PC-3 (cell line): Measurements from ENCODE around the gene KRT15. TPM values are rescaled to one million over a fixed set of nuclear protein-coding genes. Genes with fewer than 3 reads are reported as not detected.
A peak's percentile ranks its signal among the peaks of the same experiment; 100 is the strongest.

ENCODE experiments used
- ATAC-seq: fragments of 200-7000 bp; cut with Tn5 transposase; 2 replicates; pipeline ENCODE4 v1.9.1; 2020; ENCODE audit warnings: mild to moderate bottlenecking, moderate library complexity
- BruUV-seq: library from RNA; stranded (reverse); fragments of 400-500 nt; replicated peaks from 2 replicates; lab custom pipeline; 2021; lab: Mats Ljungman, UMichigan
- CTCF ChIA-PET: fragments of 300-600 bp; sonication (Branson Sonifier 250); formaldehyde crosslinking; loops from one replicate; lab custom pipeline; 2022; ENCODE audit warnings: antibody characterized with exemption; lab: Charles Lee
- POLR2A ChIA-PET: fragments of 300-600 bp; sonication (Branson Sonifier 250); formaldehyde crosslinking; loops from one replicate; lab custom pipeline; 2022; ENCODE audit warnings: antibody characterized with exemption; ENCODE audit not compliant: unreplicated experiment; lab: Charles Lee
- DNase-seq: peaks from one replicate; pipeline ENCODE4 v3.0.0-alpha.2; 2015
- H2AFZ ChIP-seq: fragments of 300-600 bp; sonication (generic); 2 replicates; pipeline ENCODE4 v1.6.0; 2016; ENCODE audit warnings: antibody characterized with exemption, low read length
- H3F3A ChIP-seq: fragments of 300-600 bp; sonication (generic); one replicate; pipeline ENCODE4 v1.6.0; 2017; ENCODE audit warnings: antibody characterized with exemption, low read length, control low read depth, mild to moderate bottlenecking; ENCODE audit not compliant: unreplicated experiment
- H3K27ac ChIP-seq: fragments of 300-600 bp; sonication (generic); 2 replicates; pipeline ENCODE4 v1.5.1; 2016; ENCODE audit warnings: mild to moderate bottlenecking, low read length
- H3K27me3 ChIP-seq: fragments of 300-600 bp; sonication (generic); 2 replicates; pipeline ENCODE4 v1.6.1; 2016; ENCODE audit warnings: low read length, mixed read lengths
- H3K36me3 ChIP-seq: fragments of 300-600 bp; sonication (generic); 2 replicates; pipeline ENCODE4 v1.6.1; 2016; ENCODE audit warnings: low read depth, mixed run types, low read length, mixed read lengths
- H3K4me1 ChIP-seq: fragments of 300-600 bp; sonication (generic); 2 replicates; pipeline ENCODE4 v1.5.1; 2016; ENCODE audit warnings: low read length; ENCODE audit not compliant: insufficient read depth
- H3K4me2 ChIP-seq: fragments of 300-600 bp; sonication (generic); 2 replicates; pipeline ENCODE4 v1.6.0; 2016; ENCODE audit warnings: low read length
- H3K4me3 ChIP-seq: fragments of 300-600 bp; sonication (generic); 2 replicates; pipeline ENCODE4 v1.5.1; 2016; ENCODE audit warnings: mild to moderate bottlenecking, low read length, mixed read lengths
- H3K79me2 ChIP-seq: fragments of 300-600 bp; sonication (generic); 2 replicates; pipeline ENCODE4 v1.6.1; 2017; ENCODE audit warnings: low read length, mixed read lengths
- H3K9ac ChIP-seq: fragments of 300-600 bp; sonication (generic); 2 replicates; pipeline ENCODE4 v1.6.0; 2016; ENCODE audit warnings: mild to moderate bottlenecking, low read length
- H3K9me2 ChIP-seq: fragments of 300-600 bp; sonication (generic); replicated peaks from 2 replicates; pipeline ENCODE4 v1.6.1; 2016; ENCODE audit warnings: mixed run types, low read length, mixed read lengths
- H3K9me3 ChIP-seq: fragments of 300-600 bp; sonication (generic); 2 replicates; pipeline ENCODE4 v1.6.1; 2016; ENCODE audit warnings: low read length, mixed read lengths
- H4K20me1 ChIP-seq: fragments of 300-600 bp; sonication (generic); 2 replicates; pipeline ENCODE4 v1.6.1; 2016; ENCODE audit warnings: low read length, mixed read lengths
- CTCF ChIP-seq: fragments of 300-600 bp; sonication (generic); conservative IDR thresholded peaks from 2 replicates; pipeline ENCODE4 v1.5.1; 2017; ENCODE audit warnings: antibody characterized with exemption, low read depth, mild to moderate bottlenecking, low read length
- EZH2 ChIP-seq: fragments of 300-600 bp; sonication (generic); IDR thresholded peaks from one replicate; pipeline ENCODE4 v1.6.1; 2017; ENCODE audit warnings: antibody characterized with exemption, mild to moderate bottlenecking, low read length; ENCODE audit not compliant: unreplicated experiment
- EZH2phosphoT487 ChIP-seq: fragments of 300-600 bp; sonication (generic); IDR thresholded peaks from 2 replicates; pipeline ENCODE4 v1.6.1; 2018; ENCODE audit warnings: mild to moderate bottlenecking, antibody characterized with exemption, low read length, borderline replicate concordance
- intact Hi-C: fragments of 100-400 bp; cut with micrococcal nuclease; formaldehyde crosslinking; loops from 2 replicates; pipeline ENCODE4 v1.9.0; 2023
- total RNA-seq: library from RNA; depleted of rRNA; stranded (reverse); fragments of >200 nt; gene quantifications from 2 replicates; pipeline ENCODE4 v1.2.3, GENCODE V29; 2014

KRT15 gene
- total RNA-seq, 1 experiment from 2014 or later = 121 TPM

GRCh38 chr17:41522301-41523224 is 3.9 kb upstream of the KRT15 start:
- Histone ChIP-seq H3K4me3 (no peak overlapping the region), H3K36me3 (peaks cover 23% of the 10 kb centered on the region), H3K9ac (peak overlapping the region; percentile 84), H4K20me1 (peaks cover 12% of the 10 kb centered on the region), H2AFZ (no peak overlapping the region), H3K27me3 (no peaks in the 10 kb centered on the region), H3K79me2 (peaks cover 27% of the 10 kb centered on the region), H3K9me3 (no peaks in the 10 kb centered on the region), H3K4me1 (peaks cover 73% of the 10 kb centered on the region), H3F3A (peaks cover 18% of the 10 kb centered on the region), H3K9me2 (no peaks in the 10 kb centered on the region), H3K4me2 (peak overlapping the region; percentile 94), H3K27ac (peak overlapping the region; percentile 97)
- intact Hi-C loops = loop anchor here (10.0 kb wide), 1 partner anchor 118 kb away; no protein-coding TSS in a partner anchor
- TF ChIP-seq EZH2 (no peak), CTCF (no peak), EZH2phosphoT487 (no peak)
- ATAC-seq (peak; percentile 12), DNase-seq (peak; percentile 74)
- TSS peak; percentile 37 for BruUV-seq
- CTCF ChIA-PET = interaction anchor here (0.6 to 2.7 kb wide), 5 partner anchors 26 to 613 kb away, joined by 4 to 30 read pairs (median 7); no protein-coding TSS in a partner anchor
- POLR2A ChIA-PET = interaction anchor here (0.5 to 2.7 kb wide), 4 partner anchors 26 to 450 kb away, joined by 3 to 14 read pairs (median 4); no protein-coding TSS in a partner anchor

GRCh38 chr17:41521574-41522261 is 3.0 kb upstream of the KRT15 start:
- H3K4me2 ChIP-seq = peak overlapping the region; percentile 60

More at GRCh38 chr17:41521574-41522261, 3.0 kb upstream of the KRT15 start:
- peaks cover 12% of the 10 kb centered on the region for H3F3A ChIP-seq
- ATAC-seq = peak; percentile 60
- H4K20me1 ChIP-seq = peaks cover 4% of the 10 kb centered on the region
- no peaks in the 10 kb centered on the region for H3K9me2 ChIP-seq
- peak overlapping the region; percentile 42; the same call in 1 of the 2 replicates for H3K4me3 ChIP-seq
- H3K27me3 ChIP-seq = no peaks in the 10 kb centered on the region
- TF ChIP-seq EZH2phosphoT487 = no peak
- no peak for TF ChIP-seq CTCF
- TF ChIP-seq EZH2 = no peak
- peak; percentile 95 for DNase-seq
- no TSS peak for BruUV-seq
- H3K79me2 ChIP-seq = peaks cover 19% of the 10 kb centered on the region
- no peak overlapping the region for H2AFZ ChIP-seq
- H3K36me3 ChIP-seq = peaks cover 15% of the 10 kb centered on the region
- ChIA-PET CTCF (interaction anchor here (0.6 to 2.7 kb wide), 7 partner anchors 11 to 612 kb away, joined by 4 to 30 read pairs (median 6); no protein-coding TSS in a partner anchor), POLR2A (interaction anchor here (0.5 to 2.7 kb wide), 5 partner anchors 26 to 451 kb away, joined by 3 to 14 read pairs (median 4); no protein-coding TSS in a partner anchor)
- H3K9me3 ChIP-seq = no peaks in the 10 kb centered on the region
- peak overlapping the region; percentile 97 for H3K27ac ChIP-seq
- peaks cover 76% of the 10 kb centered on the region for H3K4me1 ChIP-seq
- intact Hi-C loops = loop anchor here (1.0 to 10.0 kb wide), 2 partner anchors 27 to 117 kb away; no protein-coding TSS in a partner anchor
- H3K9ac ChIP-seq = peak overlapping the region; percentile 84
